ENCODE data around the gene SPINK8. TPM values are rescaled to one million over a fixed set of nuclear protein-coding genes. Genes with fewer than 3 reads are reported as not detected.

The SPINK8 gene
- total RNA-seq, 2 experiments from 2014 or later, result not detected

- no peak overlapping the region for H3K27ac ChIP-seq (ENCODE audit: low read depth in 1 of 2, low read length in 2 of 2)
- no peak overlapping the region for H3K4me3 ChIP-seq (ENCODE audit: low read length)
- no peak overlapping the region for H3K27ac Mint-ChIP-seq
- no peaks in the 10 kb centered on the region for H3K9me3 ChIP-seq (ENCODE audit: control insufficient read depth in 1 of 2, insufficient read depth in 1 of 2, low read length in 2 of 2)
- no peaks in the 10 kb centered on the region for H3K27me3 ChIP-seq (ENCODE audit: control insufficient read depth in 1 of 2, insufficient read depth in 2 of 2, low read length in 2 of 2)
- H3K27me3 Mint-ChIP-seq, result no peaks in the 10 kb centered on the region
- CTCF ChIA-PET, result no interaction called here
- H3K4me1 ChIP-seq (ENCODE audit: insufficient read depth, low read length), result no peaks in the 10 kb centered on the region
- intact Hi-C loops (cut with DNase I, micrococcal nuclease), result no loop called here
- H3K4me3 Mint-ChIP-seq, result no peak overlapping the region
- no peaks in the 10 kb centered on the region for H3K36me3 ChIP-seq (ENCODE audit: insufficient read depth, low read length)
- no peak for ATAC-seq (ENCODE audit: poor library complexity)
- POLR2A ChIA-PET, result no interaction called here
- TF ChIP-seq CTCF (IDR thresholded peaks at IDR 0.05), result no peak
- H3K4me1 Mint-ChIP-seq (ENCODE audit: low read depth), result no peaks in the 10 kb centered on the region
- H3K9me3 Mint-ChIP-seq, result no peaks in the 10 kb centered on the region
- DNase-seq, result no peak
- H3K36me3 Mint-ChIP-seq (ENCODE audit: low read depth), result no peaks in the 10 kb centered on the region
Measured at GRCh38 chr3:48347500-48347899, 14.0 kb upstream of the SPINK8 start.

- H3K27me3 ChIP-seq (ENCODE audit: control insufficient read depth in 1 of 2, insufficient read depth in 2 of 2, low read length in 2 of 2), result no peaks in the 10 kb centered on the region
- Mint-ChIP-seq H3K4me1 (ENCODE audit: low read depth) (no peaks in the 10 kb centered on the region), H3K27ac (no peak overlapping the region), H3K27me3 (no peaks in the 10 kb centered on the region), H3K9me3 (no peaks in the 10 kb centered on the region), H3K4me3 (no peak overlapping the region), H3K36me3 (ENCODE audit: low read depth) (no peaks in the 10 kb centered on the region)
- no peak overlapping the region for H3K27ac ChIP-seq (ENCODE audit: low read depth in 1 of 2, low read length in 2 of 2)
- H3K4me1 ChIP-seq (ENCODE audit: insufficient read depth, low read length), result no peaks in the 10 kb centered on the region
- ATAC-seq (ENCODE audit: poor library complexity) (no peak), DNase-seq (no peak)
- H3K9me3 ChIP-seq (ENCODE audit: control insufficient read depth in 1 of 2, insufficient read depth in 1 of 2, low read length in 2 of 2), result no peaks in the 10 kb centered on the region
- ChIA-PET POLR2A (no interaction called here), CTCF (no interaction called here)
- H3K4me3 ChIP-seq (ENCODE audit: low read length), result no peak overlapping the region
- H3K36me3 ChIP-seq (ENCODE audit: insufficient read depth, low read length), result no peaks in the 10 kb centered on the region
- no peak for TF ChIP-seq CTCF (IDR thresholded peaks at IDR 0.05)
- intact Hi-C loops (cut with DNase I, micrococcal nuclease), result no loop called here
Measured at GRCh38 chr3:48345946-48346572, 12.6 kb upstream of the SPINK8 start.

GRCh38 chr3:48344867-48345507 is 11.5 kb upstream of the SPINK8 start:
- ATAC-seq (ENCODE audit: poor library complexity), result no peak
- TF ChIP-seq CTCF (IDR thresholded peaks at IDR 0.05), result no peak
- Histone ChIP-seq H3K4me1 (ENCODE audit: insufficient read depth, low read length) (no peaks in the 10 kb centered on the region), H3K4me3 (ENCODE audit: low read length) (no peak overlapping the region), H3K27ac (ENCODE audit: low read depth in 1 of 2, low read length in 2 of 2) (no peak overlapping the region), H3K27me3 (ENCODE audit: control insufficient read depth in 1 of 2, insufficient read depth in 2 of 2, low read length in 2 of 2) (no peaks in the 10 kb centered on the region), H3K36me3 (ENCODE audit: insufficient read depth, low read length) (no peaks in the 10 kb centered on the region), H3K9me3 (ENCODE audit: control insufficient read depth in 1 of 2, insufficient read depth in 1 of 2, low read length in 2 of 2) (no peaks in the 10 kb centered on the region)
- Mint-ChIP-seq H3K27me3 (no peaks in the 10 kb centered on the region), H3K4me1 (ENCODE audit: low read depth) (no peaks in the 10 kb centered on the region), H3K36me3 (ENCODE audit: low read depth) (no peaks in the 10 kb centered on the region), H3K4me3 (no peak overlapping the region), H3K9me3 (no peaks in the 10 kb centered on the region), H3K27ac (no peak overlapping the region)
- no peak for DNase-seq
- intact Hi-C loops (cut with DNase I, micrococcal nuclease), result no loop called here
- ChIA-PET CTCF (no interaction called here), POLR2A (no interaction called here)
